Activated CD4-positive, alpha-beta T cell treated with anti-CD3 and anti-CD28 coated beads for 36 hours (primary cell): ENCODE results near the gene CCDC181. TPM values are rescaled to one million over a fixed set of nuclear protein-coding genes. Genes with fewer than 3 reads are reported as not detected.
A peak's percentile ranks its signal among the peaks of the same experiment; 100 is the strongest.
"Not testable (repeated sequence)": the region's sequence is repeated elsewhere in the genome, so short reads cannot be mapped to it uniquely, and the experiment has no call there.

Experiments
- ATAC-seq: fragments of 200-7000 bp; cut with Tn5 transposase; one replicate; pipeline ENCODE4 v1.10.0; 2021; ENCODE audit warnings: mild to moderate bottlenecking, moderate library complexity
- CTCF ChIA-PET: fragments of 350-600 bp; sonication (Branson Sonifier 250); formaldehyde crosslinking; loops from one replicate; lab custom pipeline; 2021; ENCODE audit warnings: antibody characterized with exemption; lab: Charles Lee
- POLR2A ChIA-PET: fragments of 350-600 bp; sonication (Branson Sonifier 250); formaldehyde crosslinking; loops from one replicate; lab custom pipeline; 2021; ENCODE audit warnings: antibody characterized with exemption, inconsistent platforms; lab: Charles Lee
- DNase-seq: peaks from one replicate; pipeline ENCODE4 v3.0.0-alpha.2; 2020
- H3K27ac Mint-ChIP-seq: one replicate; pipeline ENCODE4 v1.8.0; 2021; ENCODE audit warnings: mixed read lengths
- H3K27me3 Mint-ChIP-seq: one replicate; pipeline ENCODE4 v1.8.0; 2021; ENCODE audit warnings: mixed read lengths
- H3K36me3 Mint-ChIP-seq: one replicate; pipeline ENCODE4 v1.8.0; 2021; ENCODE audit warnings: low read depth, mixed read lengths
- H3K4me1 Mint-ChIP-seq: one replicate; pipeline ENCODE4 v1.8.0; 2021; ENCODE audit warnings: mixed read lengths
- H3K4me3 Mint-ChIP-seq: one replicate; pipeline ENCODE4 v1.8.0; 2021; ENCODE audit warnings: mild to moderate bottlenecking, moderate library complexity, mixed read lengths
- H3K9me3 Mint-ChIP-seq: one replicate; pipeline ENCODE4 v1.8.0; 2021; ENCODE audit warnings: low read depth, mixed read lengths
- intact Hi-C, 2 experiments: fragments of 100-400 bp; cut with DNase I in 1 of 2; cut with micrococcal nuclease in 1 of 2; formaldehyde crosslinking; loops; one replicate each; pipeline versions ENCODE4 v1.14.2 to v1.15.1; 2022 to 2024; cut with DNase I, micrococcal nuclease
- total RNA-seq, 2 experiments: library from RNA; stranded (reverse); gene quantifications; one replicate each; pipeline ENCODE4 v1.2.3, GENCODE V29; 2021

CCDC181 gene
- total RNA-seq, 2 experiments from 2014 or later, result 0.11 to 0.14 TPM

DNA sequence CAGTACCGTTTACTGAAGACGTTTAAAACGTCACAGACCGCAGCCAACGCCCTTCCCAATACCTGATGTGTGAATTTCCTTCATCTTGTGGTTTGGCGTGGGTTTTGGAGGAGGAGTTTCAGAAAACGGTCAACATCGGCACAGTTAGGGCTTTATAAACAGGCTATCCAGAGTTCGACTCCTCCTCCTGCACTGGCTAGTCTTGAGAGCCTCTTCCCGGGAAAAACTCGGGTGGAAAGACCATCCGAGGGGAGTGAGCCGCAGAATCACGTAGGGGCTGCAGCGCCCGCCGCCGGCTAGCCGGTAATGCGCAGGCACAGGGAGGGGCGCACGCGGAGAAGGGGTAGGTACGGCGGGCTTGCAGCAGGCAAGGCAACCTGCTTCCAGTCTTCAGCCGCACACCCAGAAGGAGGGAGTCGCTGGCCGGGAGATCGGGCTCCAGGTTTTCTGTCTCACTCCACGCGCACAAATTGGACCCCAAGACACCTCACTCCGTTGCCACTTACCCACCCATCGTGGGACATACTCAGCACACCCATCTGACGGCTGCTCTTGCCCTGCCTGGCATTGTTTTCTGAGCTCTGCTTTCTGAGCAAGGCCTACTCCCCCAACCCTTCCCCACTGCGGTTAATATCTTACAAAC is 33.0 kb upstream of the CCDC181 start:
- Mint-ChIP-seq H3K4me3 (peak overlapping the region; percentile 28), H3K9me3 (peaks cover 7% of the 10 kb centered on the region), H3K36me3 (peaks cover 3% of the 10 kb centered on the region), H3K27ac (peak overlapping the region; percentile 51), H3K4me1 (peaks cover 16% of the 10 kb centered on the region), H3K27me3 (peaks cover 13% of the 10 kb centered on the region)
- DNase-seq (peak; percentile 41), ATAC-seq (no peak)
- CTCF ChIA-PET, result interaction anchor here (1.5 kb wide), 1 partner anchor 14 kb away, joined by 4 read pairs; no protein-coding TSS in a partner anchor
- intact Hi-C loops, result no loop called here
- POLR2A ChIA-PET, result no interaction called here

- peaks cover 16% of the 10 kb centered on the region for H3K4me1 Mint-ChIP-seq
- no peak for ATAC-seq
- H3K36me3 Mint-ChIP-seq, result no peaks in the 10 kb centered on the region
- ChIA-PET POLR2A (no interaction called here), CTCF (no interaction called here)
- no peak overlapping the region for H3K27ac Mint-ChIP-seq
- no peak for DNase-seq
- intact Hi-C loops, result no loop called here
- H3K27me3 Mint-ChIP-seq, result peaks cover 20% of the 10 kb centered on the region
- H3K9me3 Mint-ChIP-seq, result peaks cover 7% of the 10 kb centered on the region
- no peak overlapping the region for H3K4me3 Mint-ChIP-seq
These were observed 30.2 kb upstream of the CCDC181 start for GRCh38 chr1:169457443-169457842.

DNA sequence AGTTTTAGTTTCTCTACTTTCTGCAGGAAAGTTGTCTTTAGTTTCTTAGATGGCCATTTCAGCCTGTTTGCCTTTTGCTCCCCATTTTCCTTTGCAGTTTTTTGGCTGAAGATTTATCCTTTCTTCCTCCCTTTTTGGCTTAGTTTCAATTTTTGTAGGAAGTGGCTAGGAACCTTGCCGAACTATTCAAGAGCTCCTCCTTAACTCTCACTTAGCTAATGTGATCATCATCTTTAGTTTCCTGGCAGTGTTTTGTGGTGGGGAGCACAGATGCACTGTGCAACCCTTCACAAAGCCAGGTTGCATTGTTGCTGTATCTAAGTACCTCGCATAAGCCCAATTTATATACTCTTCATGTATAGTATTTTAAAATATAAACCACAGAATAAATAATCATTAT is 28.8 kb upstream of the CCDC181 start:
- POLR2A ChIA-PET, result no interaction called here
- H3K27ac Mint-ChIP-seq, result no peak overlapping the region
- peaks cover 7% of the 10 kb centered on the region for H3K9me3 Mint-ChIP-seq
- no peak for ATAC-seq
- peaks cover 16% of the 10 kb centered on the region for H3K27me3 Mint-ChIP-seq
- CTCF ChIA-PET, result interaction anchor here (0.7 kb wide), 1 partner anchor 1950 kb away, joined by 3 read pairs; no protein-coding TSS in a partner anchor
- intact Hi-C loops, result no loop called here
- no peak overlapping the region for H3K4me3 Mint-ChIP-seq
- no peak for DNase-seq
- H3K4me1 Mint-ChIP-seq, result peaks cover 11% of the 10 kb centered on the region
- H3K36me3 Mint-ChIP-seq, result no peaks in the 10 kb centered on the region

GRCh38 chr1:169452921-169453320 is 25.6 kb upstream of the CCDC181 start:
- ATAC-seq (no peak), DNase-seq (no peak)
- H3K27me3 Mint-ChIP-seq, result peaks cover 12% of the 10 kb centered on the region
- ChIA-PET POLR2A (interaction anchor here (0.6 kb wide), 1 partner anchor 1218 kb away, joined by 3 read pairs; no protein-coding TSS in a partner anchor), CTCF (no interaction called here)
- peaks cover 7% of the 10 kb centered on the region for H3K9me3 Mint-ChIP-seq
- H3K27ac Mint-ChIP-seq, result no peak overlapping the region
- intact Hi-C loops, result no loop called here
- no peaks in the 10 kb centered on the region for H3K4me1 Mint-ChIP-seq
- no peak overlapping the region for H3K4me3 Mint-ChIP-seq
- no peaks in the 10 kb centered on the region for H3K36me3 Mint-ChIP-seq

DNA sequence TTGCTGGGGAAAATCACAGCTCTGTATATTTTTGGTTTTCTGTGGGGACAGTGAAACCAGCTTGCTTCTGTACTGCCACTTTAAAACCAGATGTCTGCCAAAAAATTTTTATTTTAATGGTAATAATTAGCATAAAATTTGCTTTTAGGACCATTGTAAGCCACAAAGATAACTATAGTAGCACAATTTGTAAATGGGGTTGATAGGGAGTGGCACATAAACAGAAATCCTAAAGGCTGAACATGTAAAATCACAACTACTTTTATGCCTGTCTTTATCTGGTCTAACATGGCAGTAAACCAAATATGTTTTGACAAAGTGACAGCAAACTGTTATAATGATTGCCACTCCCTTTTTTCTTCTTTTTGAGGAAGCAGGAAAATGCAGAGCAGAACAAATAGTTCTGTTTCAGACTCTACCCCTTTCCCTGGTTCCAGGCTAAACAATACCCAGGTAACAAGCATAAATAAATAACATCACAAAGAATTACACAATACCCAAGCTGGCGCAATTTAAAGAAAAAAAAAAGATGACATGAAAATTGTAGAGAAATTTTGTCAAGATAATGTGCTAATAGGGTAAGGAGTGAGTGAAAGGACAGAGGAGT is 24.0 kb upstream of the CCDC181 start:
- DNase-seq (no peak), ATAC-seq (no peak)
- intact Hi-C loops, result no loop called here
- Mint-ChIP-seq H3K9me3 (no peaks in the 10 kb centered on the region), H3K4me1 (no peaks in the 10 kb centered on the region), H3K36me3 (no peaks in the 10 kb centered on the region), H3K27me3 (peaks cover 12% of the 10 kb centered on the region), H3K27ac (no peak overlapping the region), H3K4me3 (no peak overlapping the region)
- CTCF ChIA-PET, result interaction anchor here (0.6 to 0.7 kb wide), 2 partner anchors 44 to 395 kb away, joined by 3 read pairs; no protein-coding TSS in a partner anchor
- POLR2A ChIA-PET, result no interaction called here

- DNase-seq (no peak), ATAC-seq (no peak)
- Mint-ChIP-seq H3K27ac (no peak overlapping the region), H3K4me3 (no peak overlapping the region), H3K27me3 (peaks cover 8% of the 10 kb centered on the region), H3K9me3 (no peaks in the 10 kb centered on the region), H3K36me3 (no peaks in the 10 kb centered on the region), H3K4me1 (no peaks in the 10 kb centered on the region)
- ChIA-PET CTCF (no interaction called here), POLR2A (interaction anchor here (0.6 kb wide), 1 partner anchor 1532 kb away, joined by 4 read pairs; no protein-coding TSS in a partner anchor)
- intact Hi-C loops, result no loop called here
These were observed 16.6 kb upstream of the CCDC181 start for GRCh38 chr1:169443923-169444322.

DNA sequence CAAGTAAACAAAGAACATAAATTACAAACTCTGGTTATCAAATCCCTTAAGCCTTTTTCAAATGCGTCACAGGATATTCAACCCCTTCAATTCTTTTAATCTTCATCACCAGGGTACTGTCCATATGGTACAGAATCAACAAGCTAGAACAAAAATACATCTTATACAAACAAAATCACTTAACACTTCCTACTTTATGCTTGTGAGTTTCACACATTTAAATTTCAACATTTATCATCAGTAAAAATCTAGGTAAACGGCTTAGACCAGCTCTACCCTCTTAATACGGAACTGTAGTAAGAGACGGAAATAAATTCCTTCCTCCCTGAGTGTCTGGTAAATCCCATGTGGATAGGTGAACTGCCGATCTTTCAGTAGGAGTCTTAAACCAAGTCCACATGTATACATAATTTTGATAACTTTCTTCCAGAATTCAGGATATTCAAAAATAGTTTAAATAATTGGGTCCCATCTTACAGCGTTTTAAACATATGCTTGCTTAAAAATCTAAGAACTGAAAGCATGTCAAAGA is 1.0 kb downstream of the CCDC181 start:
- no peak for DNase-seq
- ATAC-seq, result no peak
- intact Hi-C loops, result no loop called here
- Mint-ChIP-seq H3K27me3 (peaks cover 50% of the 10 kb centered on the region), H3K27ac (no peak overlapping the region), H3K4me3 (no peak overlapping the region), H3K9me3 (no peaks in the 10 kb centered on the region), H3K4me1 (peaks cover 4% of the 10 kb centered on the region), H3K36me3 (no peaks in the 10 kb centered on the region)
- POLR2A ChIA-PET, result no interaction called here
- CTCF ChIA-PET, result interaction anchor here (1.8 kb wide), 1 partner anchor 120 kb away, joined by 4 read pairs; no protein-coding TSS in a partner anchor

GRCh38 chr1:169421309-169421708 is 6.0 kb downstream of the CCDC181 start:
- intact Hi-C loops, result no loop called here
- H3K4me1 Mint-ChIP-seq, result no peaks in the 10 kb centered on the region
- ChIA-PET CTCF (interaction anchor here (1.0 kb wide), 1 partner anchor 73 kb away, joined by 3 read pairs; no protein-coding TSS in a partner anchor), POLR2A (no interaction called here)
- no peak overlapping the region for H3K27ac Mint-ChIP-seq
- peaks cover 22% of the 10 kb centered on the region for H3K27me3 Mint-ChIP-seq
- no peaks in the 10 kb centered on the region for H3K9me3 Mint-ChIP-seq
- no peak overlapping the region for H3K4me3 Mint-ChIP-seq
- DNase-seq (no peak), ATAC-seq (no peak)
- H3K36me3 Mint-ChIP-seq, result no peaks in the 10 kb centered on the region

DNA sequence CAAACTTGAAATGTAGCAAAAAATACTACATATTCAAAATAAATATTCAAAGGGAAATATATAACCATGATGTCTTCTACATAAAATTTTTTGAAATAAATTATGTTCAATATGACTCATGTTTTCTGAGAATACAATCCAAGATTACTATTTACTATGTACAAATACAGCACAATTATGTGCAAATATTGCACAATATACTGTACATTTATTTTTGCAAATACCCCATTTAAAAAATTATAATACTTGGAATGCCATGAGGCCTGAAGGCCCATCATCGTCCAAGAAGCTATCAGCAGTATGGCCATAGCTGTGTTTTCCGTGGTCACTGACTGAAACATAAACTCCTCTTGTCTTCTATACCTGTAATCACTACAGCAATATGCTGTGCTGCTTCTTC is 12.3 kb downstream of the CCDC181 start:
- Mint-ChIP-seq H3K4me1 (no peaks in the 10 kb centered on the region), H3K36me3 (no peaks in the 10 kb centered on the region), H3K27ac (no peak overlapping the region), H3K9me3 (peaks cover 20% of the 10 kb centered on the region), H3K4me3 (no peak overlapping the region), H3K27me3 (peaks cover 4% of the 10 kb centered on the region)
- DNase-seq (no peak), ATAC-seq (no peak)
- intact Hi-C loops, result no loop called here
- POLR2A ChIA-PET, result no interaction called here
- CTCF ChIA-PET, result no interaction called here

- POLR2A ChIA-PET, H3K27me3 Mint-ChIP-seq, DNase-seq: not testable (repeated sequence)
These were observed 18.9 kb downstream of the CCDC181 start for GRCh38 chr1:169408340-169408739.

DNA sequence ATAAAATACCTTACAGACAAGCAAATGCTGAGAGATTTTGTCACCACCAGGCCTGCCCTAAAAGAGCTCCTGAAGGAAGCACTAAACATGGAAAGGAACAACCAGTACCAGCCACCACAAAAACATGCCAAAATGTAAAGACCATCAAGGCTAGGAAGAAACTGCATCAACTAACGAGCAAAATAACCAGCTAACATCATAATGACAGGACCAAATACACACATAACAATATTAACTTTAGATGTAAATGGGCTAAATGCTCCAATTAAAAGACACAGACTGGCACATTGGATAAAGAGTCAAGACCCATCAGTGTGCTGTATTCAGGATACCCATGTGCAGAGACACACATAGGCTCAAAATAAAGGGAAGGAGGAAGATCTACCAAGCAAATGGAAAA is 24.7 kb downstream of the CCDC181 start:
- H3K4me1 Mint-ChIP-seq, CTCF ChIA-PET, ATAC-seq, H3K4me3 Mint-ChIP-seq, DNase-seq, H3K36me3 Mint-ChIP-seq, POLR2A ChIA-PET, intact Hi-C loops, H3K27me3 Mint-ChIP-seq, H3K27ac Mint-ChIP-seq: not testable (repeated sequence)
- peaks cover 31% of the 10 kb centered on the region for H3K9me3 Mint-ChIP-seq

More at GRCh38 chr1:169408340-169408739, 18.9 kb downstream of the CCDC181 start:
- CTCF ChIA-PET, result interaction anchor here (0.9 kb wide), 1 partner anchor 12 kb away, joined by 3 read pairs; no protein-coding TSS in a partner anchor
- H3K4me3 Mint-ChIP-seq, H3K4me1 Mint-ChIP-seq, H3K27ac Mint-ChIP-seq, ATAC-seq, intact Hi-C loops, H3K36me3 Mint-ChIP-seq: not testable (repeated sequence)
- peaks cover 46% of the 10 kb centered on the region for H3K9me3 Mint-ChIP-seq
